SK-N-SH treated with all-trans-retinoic acid at 6 μM for 48 hours (cell line): Measurements from ENCODE around the gene SLC39A1.

Experiments
- BACH2 ChIP-seq: fragments of 250-450 bp; sonication (Bioruptor Pico); IDR thresholded peaks from 2 replicates; pipeline ENCODE4 v1.9.0; 2021; ENCODE audit warnings: mild to moderate bottlenecking, borderline replicate concordance
- CREB5 ChIP-seq: fragments of 250-450 bp; sonication (Bioruptor Pico); IDR thresholded peaks from 2 replicates; pipeline ENCODE4 v1.5.1; 2020; ENCODE audit warnings: low read depth, mild to moderate bottlenecking, moderate library complexity
- CSRNP3 ChIP-seq: fragments of 250-450 bp; sonication (Bioruptor Pico); IDR thresholded peaks from 2 replicates; pipeline ENCODE4 v1.5.1; 2021; ENCODE audit warnings: mild to moderate bottlenecking, moderate library complexity
- ESRRG ChIP-seq: fragments of 250-450 bp; sonication (Bioruptor Pico); IDR thresholded peaks from 2 replicates; pipeline ENCODE4 v1.6.1; 2021; ENCODE audit warnings: mild to moderate bottlenecking
- PATZ1 ChIP-seq: fragments of 250-450 bp; sonication (Bioruptor Pico); IDR thresholded peaks from 2 replicates; pipeline ENCODE4 v1.8.0; 2020; ENCODE audit warnings: mild to moderate bottlenecking, moderate library complexity, borderline replicate concordance
- PPARA ChIP-seq: fragments of 250-450 bp; sonication (Bioruptor Pico); IDR thresholded peaks from 2 replicates; pipeline ENCODE4 v1.5.0; 2020; ENCODE audit warnings: mild to moderate bottlenecking, borderline replicate concordance
- RARB ChIP-seq: fragments of 250-450 bp; sonication (Bioruptor Pico); IDR thresholded peaks from 2 replicates; pipeline ENCODE4 v1.8.0; 2021; ENCODE audit warnings: mild to moderate bottlenecking, moderate library complexity
- TCF4 ChIP-seq: fragments of 250-450 bp; sonication (Bioruptor Pico); IDR thresholded peaks from 2 replicates; pipeline ENCODE4 v1.8.0; 2021; ENCODE audit warnings: mild to moderate bottlenecking, moderate library complexity, borderline replicate concordance
- ZNF70 ChIP-seq: fragments of 450-650 bp; formaldehyde crosslinking; IDR thresholded peaks from 2 replicates; pipeline ENCODE4 v1.5.0; 2020; ENCODE audit warnings: mild to moderate bottlenecking, moderate library complexity

GRCh38 chr1:153929426-153929825 lies 33.9 kb downstream of the SLC39A1 start:
- TF ChIP-seq BACH2 = no peak
- TF ChIP-seq RARB (CRISPR knock-in tag) = no peak
- TF ChIP-seq PPARA = no peak
- no peak for TF ChIP-seq PATZ1 (CRISPR knock-in tag)
- TF ChIP-seq ESRRG (CRISPR knock-in tag) = no peak
- no peak for TF ChIP-seq ZNF70 (CRISPR knock-in tag)
- no peak for TF ChIP-seq CSRNP3 (CRISPR knock-in tag)
- TF ChIP-seq TCF4 (CRISPR knock-in tag) = no peak
- TF ChIP-seq CREB5 (CRISPR knock-in tag) = no peak
